ENCODE results near the gene SSBP2.

DNA sequence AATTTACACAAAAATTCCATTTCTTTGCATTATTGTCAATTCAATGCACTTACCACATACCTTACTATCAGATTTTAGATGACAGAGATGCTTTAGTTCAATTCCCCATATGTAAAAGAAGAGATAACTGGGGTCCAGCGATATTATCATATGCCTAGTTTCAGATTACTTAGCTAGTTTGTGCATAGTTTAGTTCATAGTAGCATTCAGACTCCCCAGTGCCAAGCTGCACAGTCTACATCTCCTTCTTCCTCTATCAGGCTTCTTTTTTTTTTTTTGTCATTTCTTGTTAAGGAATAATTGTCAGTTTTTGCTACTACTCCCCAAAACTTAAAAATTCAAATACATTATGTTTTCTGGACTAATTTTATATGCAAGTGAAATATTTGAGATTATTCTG is 175.0 kb downstream of the SSBP2 start:
- TF ChIP-seq POLR2A (IDR thresholded peaks at IDR 0.05) (no peak), POLR2AphosphoS5 (IDR thresholded peaks at IDR 0.05) (no peak)
- TF ChIP-seq, protein P1, sequence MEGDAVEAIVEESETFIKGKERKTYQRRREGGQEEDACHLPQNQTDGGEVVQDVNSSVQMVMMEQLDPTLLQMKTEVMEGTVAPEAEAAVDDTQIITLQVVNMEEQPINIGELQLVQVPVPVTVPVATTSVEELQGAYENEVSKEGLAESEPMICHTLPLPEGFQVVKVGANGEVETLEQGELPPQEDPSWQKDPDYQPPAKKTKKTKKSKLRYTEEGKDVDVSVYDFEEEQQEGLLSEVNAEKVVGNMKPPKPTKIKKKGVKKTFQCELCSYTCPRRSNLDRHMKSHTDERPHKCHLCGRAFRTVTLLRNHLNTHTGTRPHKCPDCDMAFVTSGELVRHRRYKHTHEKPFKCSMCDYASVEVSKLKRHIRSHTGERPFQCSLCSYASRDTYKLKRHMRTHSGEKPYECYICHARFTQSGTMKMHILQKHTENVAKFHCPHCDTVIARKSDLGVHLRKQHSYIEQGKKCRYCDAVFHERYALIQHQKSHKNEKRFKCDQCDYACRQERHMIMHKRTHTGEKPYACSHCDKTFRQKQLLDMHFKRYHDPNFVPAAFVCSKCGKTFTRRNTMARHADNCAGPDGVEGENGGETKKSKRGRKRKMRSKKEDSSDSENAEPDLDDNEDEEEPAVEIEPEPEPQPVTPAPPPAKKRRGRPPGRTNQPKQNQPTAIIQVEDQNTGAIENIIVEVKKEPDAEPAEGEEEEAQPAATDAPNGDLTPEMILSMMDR (IDR thresholded peaks at IDR 0.05): no peak

Data from prostate gland (tissue), 2 donors.